ENCODE results near the gene RBM27.

- TF ChIP-seq, protein P1, sequence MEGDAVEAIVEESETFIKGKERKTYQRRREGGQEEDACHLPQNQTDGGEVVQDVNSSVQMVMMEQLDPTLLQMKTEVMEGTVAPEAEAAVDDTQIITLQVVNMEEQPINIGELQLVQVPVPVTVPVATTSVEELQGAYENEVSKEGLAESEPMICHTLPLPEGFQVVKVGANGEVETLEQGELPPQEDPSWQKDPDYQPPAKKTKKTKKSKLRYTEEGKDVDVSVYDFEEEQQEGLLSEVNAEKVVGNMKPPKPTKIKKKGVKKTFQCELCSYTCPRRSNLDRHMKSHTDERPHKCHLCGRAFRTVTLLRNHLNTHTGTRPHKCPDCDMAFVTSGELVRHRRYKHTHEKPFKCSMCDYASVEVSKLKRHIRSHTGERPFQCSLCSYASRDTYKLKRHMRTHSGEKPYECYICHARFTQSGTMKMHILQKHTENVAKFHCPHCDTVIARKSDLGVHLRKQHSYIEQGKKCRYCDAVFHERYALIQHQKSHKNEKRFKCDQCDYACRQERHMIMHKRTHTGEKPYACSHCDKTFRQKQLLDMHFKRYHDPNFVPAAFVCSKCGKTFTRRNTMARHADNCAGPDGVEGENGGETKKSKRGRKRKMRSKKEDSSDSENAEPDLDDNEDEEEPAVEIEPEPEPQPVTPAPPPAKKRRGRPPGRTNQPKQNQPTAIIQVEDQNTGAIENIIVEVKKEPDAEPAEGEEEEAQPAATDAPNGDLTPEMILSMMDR (IDR thresholded peaks at IDR 0.05): no peak
- no peak for TF ChIP-seq POLR2A (IDR thresholded peaks at IDR 0.05)
Measured at GRCh38 chr5:146213210-146213826, 9.9 kb downstream of the RBM27 start.

Data from body of pancreas (tissue), 4 donors.